HEK293T (cell line): ENCODE data around the gene BRPF1.
A peak's percentile ranks its signal among the peaks of the same experiment; 100 is the strongest.

ENCODE experiments used
- BHLHE40 ChIP-seq: fragments of 450-650 bp; IDR thresholded peaks from 2 replicates; pipeline ENCODE4 v1.6.1; 2016; ENCODE audit warnings: mild to moderate bottlenecking, moderate library complexity, borderline replicate concordance
- HDGF ChIP-seq: fragments of 450-650 bp; IDR thresholded peaks from 2 replicates; pipeline ENCODE4 v1.6.1; 2017; ENCODE audit warnings: antibody characterized with exemption, borderline replicate concordance
- NFRKB ChIP-seq: fragments of 450-650 bp; IDR thresholded peaks from 2 replicates; pipeline ENCODE4 v1.6.1; 2016; ENCODE audit warnings: mild to moderate bottlenecking, moderate library complexity
- SUZ12 ChIP-seq: fragments of 450-650 bp; IDR thresholded peaks from 2 replicates; pipeline ENCODE4 v1.6.1; 2016; ENCODE audit warnings: mild to moderate bottlenecking
- ZNF384 ChIP-seq: fragments of 450-650 bp; IDR thresholded peaks from 2 replicates; pipeline ENCODE4 v1.6.1; 2016
- TF ChIP-seq, protein P1 (sequence below): fragments of 450-650 bp; IDR thresholded peaks from 2 replicates; pipeline ENCODE4 v1.6.1; 2016

DNA sequence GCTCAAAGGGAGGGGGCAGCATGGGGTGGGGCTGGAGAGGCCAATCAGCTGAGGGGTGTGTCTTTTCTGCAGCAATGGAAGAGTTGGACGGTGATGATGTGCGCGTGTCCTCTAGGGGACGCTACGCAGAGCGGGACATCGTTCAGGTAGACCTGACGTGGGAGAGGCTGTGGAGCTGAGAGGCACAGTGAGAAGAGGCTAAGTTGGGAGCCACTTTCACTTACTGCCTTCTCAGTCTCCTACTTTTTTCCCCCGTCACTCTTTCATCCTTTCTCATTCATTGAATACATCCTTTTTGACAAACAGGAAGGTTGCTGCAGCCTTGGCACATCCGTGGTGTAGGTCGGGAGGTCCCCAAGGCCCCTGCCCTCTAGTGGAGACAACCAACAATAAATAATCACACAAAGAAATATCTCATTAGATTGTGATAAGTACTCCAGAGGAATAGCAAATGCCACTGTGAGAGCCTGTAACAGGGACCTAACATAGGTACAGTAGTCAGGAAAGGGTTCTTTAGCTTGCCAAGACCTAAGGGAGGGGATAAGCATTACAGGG lies 4.4 kb upstream of the BRPF1 start:
- TF ChIP-seq SUZ12 (no peak), BHLHE40 (no peak), ZNF384 (no peak), HDGF (no peak), NFRKB (no peak)
- TF ChIP-seq, protein P1, sequence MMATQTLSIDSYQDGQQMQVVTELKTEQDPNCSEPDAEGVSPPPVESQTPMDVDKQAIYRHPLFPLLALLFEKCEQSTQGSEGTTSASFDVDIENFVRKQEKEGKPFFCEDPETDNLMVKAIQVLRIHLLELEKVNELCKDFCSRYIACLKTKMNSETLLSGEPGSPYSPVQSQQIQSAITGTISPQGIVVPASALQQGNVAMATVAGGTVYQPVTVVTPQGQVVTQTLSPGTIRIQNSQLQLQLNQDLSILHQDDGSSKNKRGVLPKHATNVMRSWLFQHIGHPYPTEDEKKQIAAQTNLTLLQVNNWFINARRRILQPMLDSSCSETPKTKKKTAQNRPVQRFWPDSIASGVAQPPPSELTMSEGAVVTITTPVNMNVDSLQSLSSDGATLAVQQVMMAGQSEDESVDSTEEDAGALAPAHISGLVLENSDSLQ = 0 out of 2 replicates have a peak, but pooled peaks have one; percentile 17
